ENCODE data around the gene TMEM250.

DNA sequence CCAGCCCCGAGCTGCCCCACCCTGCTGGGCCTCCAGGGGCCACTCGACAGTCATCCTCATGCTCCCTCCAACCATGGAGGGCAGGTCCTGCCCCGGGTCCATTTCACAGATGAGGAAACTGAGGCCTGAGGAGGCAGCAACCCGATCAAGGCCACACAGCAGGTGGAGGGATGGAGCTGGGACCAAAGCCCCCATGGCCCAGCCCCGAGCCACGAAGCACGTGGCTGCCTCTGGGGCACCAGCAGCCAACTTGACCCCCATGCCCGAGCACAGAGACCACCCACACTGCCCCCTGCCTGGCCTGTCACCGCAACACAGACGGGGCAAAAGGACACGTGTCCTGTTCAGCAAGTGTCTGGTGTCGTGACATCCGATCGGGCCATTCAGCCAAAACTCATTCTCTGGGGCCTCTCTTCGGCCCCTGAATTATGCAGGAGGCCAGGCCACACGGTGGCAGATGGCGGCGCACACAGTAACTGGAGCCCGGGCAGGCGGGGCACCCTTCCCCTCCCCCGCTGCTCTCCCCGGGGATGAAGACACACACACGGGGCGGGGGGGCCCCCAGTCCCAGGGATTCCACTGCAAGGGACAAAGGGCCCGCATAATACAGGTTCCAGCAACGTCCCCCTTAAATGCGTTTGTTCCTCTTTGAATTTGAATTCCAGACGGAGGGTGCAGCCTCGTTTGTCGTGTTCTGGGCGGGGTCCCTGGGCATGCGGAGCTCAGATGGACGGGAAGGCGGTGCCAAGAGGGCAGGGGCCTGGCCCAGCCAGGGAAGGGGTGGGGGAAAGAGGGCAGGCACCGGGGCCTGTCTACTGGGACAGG, 29.4 kb upstream of the TMEM250 start:
- TF ChIP-seq, protein P1, sequence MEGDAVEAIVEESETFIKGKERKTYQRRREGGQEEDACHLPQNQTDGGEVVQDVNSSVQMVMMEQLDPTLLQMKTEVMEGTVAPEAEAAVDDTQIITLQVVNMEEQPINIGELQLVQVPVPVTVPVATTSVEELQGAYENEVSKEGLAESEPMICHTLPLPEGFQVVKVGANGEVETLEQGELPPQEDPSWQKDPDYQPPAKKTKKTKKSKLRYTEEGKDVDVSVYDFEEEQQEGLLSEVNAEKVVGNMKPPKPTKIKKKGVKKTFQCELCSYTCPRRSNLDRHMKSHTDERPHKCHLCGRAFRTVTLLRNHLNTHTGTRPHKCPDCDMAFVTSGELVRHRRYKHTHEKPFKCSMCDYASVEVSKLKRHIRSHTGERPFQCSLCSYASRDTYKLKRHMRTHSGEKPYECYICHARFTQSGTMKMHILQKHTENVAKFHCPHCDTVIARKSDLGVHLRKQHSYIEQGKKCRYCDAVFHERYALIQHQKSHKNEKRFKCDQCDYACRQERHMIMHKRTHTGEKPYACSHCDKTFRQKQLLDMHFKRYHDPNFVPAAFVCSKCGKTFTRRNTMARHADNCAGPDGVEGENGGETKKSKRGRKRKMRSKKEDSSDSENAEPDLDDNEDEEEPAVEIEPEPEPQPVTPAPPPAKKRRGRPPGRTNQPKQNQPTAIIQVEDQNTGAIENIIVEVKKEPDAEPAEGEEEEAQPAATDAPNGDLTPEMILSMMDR (IDR thresholded peaks at IDR 0.05), result no peak
- TF ChIP-seq POLR2A (IDR thresholded peaks at IDR 0.05), result no peak
